Measurements from ENCODE around the gene MTERF4.
"Not testable (repeated sequence)": the region's sequence is repeated elsewhere in the genome, so short reads cannot be mapped to it uniquely, and the experiment has no call there.

MTERF4 gene

GRCh38 chr2:241110607-241111439, 8.7 kb upstream of the MTERF4 start:
- no peak for DNase-seq

GRCh38 chr2:241110089-241110606, 8.1 kb upstream of the MTERF4 start:
- no peak for DNase-seq

- DNase-seq: no peak
These were observed 7.4 kb upstream of the MTERF4 start for GRCh38 chr2:241109210-241110088.

GRCh38 chr2:241108271-241109209, 6.5 kb upstream of the MTERF4 start:
- DNase-seq: no peak

GRCh38 chr2:241107031-241107783, 5.1 kb upstream of the MTERF4 start:
- no peak for DNase-seq

GRCh38 chr2:241105641-241106040, 3.6 kb upstream of the MTERF4 start:
- no peak for DNase-seq

GRCh38 chr2:241104611-241105010, 2.5 kb upstream of the MTERF4 start:
- DNase-seq: not testable (repeated sequence)

GRCh38 chr2:241103176-241103595, 1.1 kb upstream of the MTERF4 start:
- no peak for DNase-seq

- no peak for DNase-seq
These were observed 2.8 kb downstream of the MTERF4 start for GRCh38 chr2:241099246-241099645.

GRCh38 chr2:241096979-241097378, 5.1 kb downstream of the MTERF4 start:
- DNase-seq: no peak

- DNase-seq: peak; percentile 39
These were observed 6.3 kb downstream of the MTERF4 start for GRCh38 chr2:241095594-241096290.

GRCh38 chr2:241094924-241095420, 7.1 kb downstream of the MTERF4 start:
- no peak for DNase-seq

- no peak for DNase-seq
These were observed 7.9 kb downstream of the MTERF4 start for GRCh38 chr2:241094172-241094571.

GRCh38 chr2:241093133-241093781, 8.8 kb downstream of the MTERF4 start:
- DNase-seq: not testable (repeated sequence)

- no peak for DNase-seq
These were observed 9.4 kb downstream of the MTERF4 start for GRCh38 chr2:241092677-241093076.

GRCh38 chr2:241091734-241092445, 10.2 kb downstream of the MTERF4 start:
- DNase-seq: no peak

- no peak for DNase-seq
These were observed 10.9 kb downstream of the MTERF4 start for GRCh38 chr2:241091201-241091600.

GRCh38 chr2:241088791-241089732, 13.0 kb downstream of the MTERF4 start:
- DNase-seq: no peak
